ENCODE measurements around the gene STPG3. TPM values are rescaled to one million over a fixed set of nuclear protein-coding genes. Genes with fewer than 3 reads are reported as not detected.

The STPG3 gene
- total RNA-seq, 2 experiments from 2014 or later = not detected

- POLR2A ChIA-PET = no interaction called here
- CTCF ChIA-PET = interaction anchor here (0.6 kb wide), 2 partner anchors 10 to 16 kb away, joined by 5 to 6 read pairs; no protein-coding TSS in a partner anchor
Measured at GRCh38 chr9:137280474-137281344, 29.6 kb downstream of the STPG3 start.

GRCh38 chr9:137281345-137282116 lies 30.4 kb downstream of the STPG3 start:
- ChIA-PET CTCF (interaction anchor here (0.6 kb wide), 1 partner anchor 17 kb away, joined by 6 read pairs; no protein-coding TSS in a partner anchor), POLR2A (no interaction called here)

GRCh38 chr9:137286975-137287383 lies 35.9 kb downstream of the STPG3 start:
- ChIA-PET CTCF (interaction anchor here (1.2 kb wide), 1 partner anchor 10 kb away, joined by 4 read pairs; the partner anchor contains the start of gene TOR4A), POLR2A (interaction anchor here (0.6 kb wide), 1 partner anchor 29 kb away, joined by 7 read pairs; no protein-coding TSS in a partner anchor)

DNA sequence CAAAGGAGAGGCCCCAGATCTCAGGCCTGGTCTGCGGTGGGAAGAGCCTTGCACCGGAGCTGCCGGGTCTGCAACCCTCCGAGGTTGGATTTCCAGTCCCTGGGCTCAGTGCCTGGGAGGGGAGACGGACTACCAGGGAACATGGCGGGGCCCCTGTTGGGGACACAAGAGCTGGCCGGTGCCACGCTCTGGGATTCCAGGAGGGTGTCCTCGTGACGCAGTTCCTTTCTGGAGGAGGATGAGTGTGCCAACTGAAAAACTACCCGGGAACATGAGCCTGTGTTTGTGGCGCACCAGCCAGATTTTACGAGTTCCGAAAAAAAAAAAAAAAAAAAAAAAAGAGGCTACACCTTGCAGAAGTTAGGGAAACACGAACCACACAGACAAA lies 42.0 kb downstream of the STPG3 start:
- CTCF ChIA-PET = interaction anchor here (0.7 to 1.2 kb wide), 3 partner anchors 38 to 152 kb away, joined by 3 to 4 read pairs (median 3); partner anchors contain the start of gene NELFB
- POLR2A ChIA-PET = interaction anchor here (0.7 kb wide), 1 partner anchor 259 kb away, joined by 10 read pairs; no protein-coding TSS in a partner anchor

DNA sequence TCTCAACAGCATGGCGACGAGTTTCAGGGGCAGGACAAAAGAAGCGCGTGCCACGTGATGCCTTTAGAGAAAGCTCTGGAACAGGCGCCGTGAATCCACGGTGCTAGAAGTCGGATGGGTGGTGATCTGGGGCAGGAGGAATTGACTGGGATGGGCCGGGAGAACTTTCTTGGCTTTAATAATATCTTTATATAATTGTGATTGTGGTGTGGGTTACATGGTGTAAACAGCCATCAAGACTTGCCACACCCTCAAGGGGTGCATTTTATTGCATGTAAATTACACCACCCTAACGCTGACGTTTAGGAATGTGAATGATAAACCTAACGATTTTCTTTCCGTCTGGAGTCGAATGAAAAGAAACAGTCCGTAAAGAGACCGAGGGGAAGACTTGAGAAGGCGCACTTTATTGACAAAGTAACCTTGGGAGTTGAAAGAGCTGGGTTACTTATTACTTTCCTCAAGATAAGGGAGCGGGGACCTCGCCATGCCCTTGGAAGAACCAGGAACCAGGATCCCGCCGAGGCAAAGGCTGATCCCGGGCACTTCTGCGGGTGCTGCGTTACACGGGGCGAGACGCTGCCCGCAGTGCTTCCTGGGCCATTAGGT lies 42.5 kb downstream of the STPG3 start:
- POLR2A ChIA-PET = no interaction called here
- CTCF ChIA-PET = interaction anchor here (0.7 to 1.2 kb wide), 2 partner anchors 39 to 151 kb away, joined by 3 read pairs; partner anchors contain the start of gene NELFB

DNA sequence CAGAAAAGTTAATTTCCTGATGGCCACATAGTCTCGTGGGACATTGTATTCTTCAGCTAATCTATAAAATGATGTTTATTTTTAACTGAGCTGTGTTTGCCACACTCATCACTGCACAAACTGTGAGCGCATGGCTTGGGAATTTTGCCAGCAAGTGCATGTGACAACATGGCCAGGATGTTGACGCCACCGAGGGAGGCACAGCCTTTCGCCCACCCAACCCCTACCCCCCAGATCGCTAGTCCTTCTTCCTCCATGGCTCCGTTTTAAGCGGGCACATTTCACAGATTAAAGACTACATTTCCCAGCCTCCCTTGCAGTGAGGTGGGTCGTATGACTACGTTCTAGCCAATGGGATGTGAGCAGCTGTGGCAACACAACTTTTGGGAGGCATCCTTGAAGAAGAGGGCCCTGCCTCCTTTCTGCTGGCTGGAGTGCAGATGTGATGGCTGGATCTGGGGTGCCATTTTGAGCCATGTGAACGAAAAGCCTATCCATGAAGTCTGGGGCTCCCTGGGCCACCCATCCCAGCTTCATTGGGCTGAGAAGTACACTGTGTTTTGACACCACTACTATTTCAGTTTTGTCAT lies 43.1 kb downstream of the STPG3 start:
- ChIA-PET CTCF (interaction anchor here (1.2 kb wide), 1 partner anchor 39 kb away, joined by 3 read pairs; the partner anchor contains the start of gene NELFB), POLR2A (no interaction called here)

GRCh38 chr9:137294681-137295237 lies 43.7 kb downstream of the STPG3 start:
- POLR2A ChIA-PET = no interaction called here

DNA sequence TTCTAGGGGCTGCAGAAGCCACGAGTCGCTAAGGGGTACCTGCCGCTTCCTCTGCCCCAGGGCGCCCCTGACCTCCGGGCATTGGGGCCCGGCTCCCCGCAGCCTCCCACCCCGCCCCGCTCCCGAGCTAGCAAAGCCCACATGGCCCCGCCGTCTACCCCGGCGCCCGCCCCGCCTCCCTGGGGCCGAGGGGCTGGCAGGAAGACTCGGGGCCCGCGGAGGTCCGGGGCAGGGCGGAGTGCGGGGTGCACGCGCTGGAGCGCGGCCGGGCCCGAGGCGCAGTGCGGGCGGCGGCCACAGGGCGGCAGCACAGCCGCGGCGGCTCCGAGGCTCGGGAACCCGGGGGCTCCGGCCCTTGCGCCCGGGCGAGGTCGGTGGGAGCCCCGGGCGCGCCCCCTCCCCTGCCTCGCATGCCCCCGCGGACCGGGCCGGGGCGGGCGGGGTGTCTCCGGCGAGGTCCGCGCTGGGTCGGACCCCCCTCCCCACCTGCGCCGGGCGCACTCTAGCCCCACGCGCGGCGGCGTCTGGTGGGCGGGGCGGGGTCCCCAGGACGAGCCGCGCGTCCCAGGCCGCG lies 44.2 kb downstream of the STPG3 start:
- POLR2A ChIA-PET = interaction anchor here (0.6 kb wide), 1 partner anchor 120 kb away, joined by 8 read pairs; no protein-coding TSS in a partner anchor
- CTCF ChIA-PET = no interaction called here

More at GRCh38 chr9:137294681-137295237, 43.7 kb downstream of the STPG3 start:
- CTCF ChIA-PET = no interaction called here

DNA sequence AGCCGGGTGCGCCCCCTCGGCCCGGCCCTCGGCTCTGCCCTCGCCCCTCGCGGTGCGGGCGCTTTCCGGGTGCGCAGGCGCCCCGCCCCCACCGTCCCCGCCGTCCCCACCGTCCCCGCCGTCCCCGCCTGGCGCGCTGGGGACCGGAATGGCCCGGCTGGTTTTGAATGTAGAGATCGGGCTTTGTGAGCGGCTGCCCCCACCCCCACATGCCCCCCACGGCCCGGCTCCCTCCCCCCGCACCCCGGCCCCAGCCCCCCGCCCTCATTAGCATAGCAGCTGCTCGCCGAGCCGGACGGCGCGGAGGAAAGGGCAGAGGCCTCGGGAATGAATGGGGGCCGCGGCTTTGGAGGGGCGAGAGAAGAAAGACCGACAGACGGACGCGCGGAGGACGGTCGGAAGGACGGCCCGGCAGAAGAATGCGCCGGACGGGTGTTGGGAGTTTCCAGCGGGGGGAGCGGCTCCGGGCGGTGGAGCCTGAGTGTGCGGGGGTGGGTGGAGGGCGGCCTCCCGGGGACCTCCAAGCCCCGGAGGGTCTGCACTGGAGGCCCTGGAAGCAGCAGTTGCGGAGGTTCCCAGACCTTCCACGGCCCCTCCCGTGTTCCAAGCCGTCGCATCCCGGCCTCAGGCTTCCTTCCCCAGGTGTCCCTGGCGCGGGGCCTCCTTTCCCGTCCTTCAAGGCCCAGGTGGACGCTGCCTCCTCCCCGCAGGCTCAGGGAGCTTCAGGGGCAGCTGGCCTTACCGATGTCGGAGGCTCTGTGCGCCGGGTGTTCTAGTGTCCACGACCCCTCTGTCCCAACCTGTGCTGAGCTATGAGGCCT lies 45.0 kb downstream of the STPG3 start:
- ChIA-PET POLR2A (interaction anchor here (0.6 kb wide), 1 partner anchor 119 kb away, joined by 8 read pairs; no protein-coding TSS in a partner anchor), CTCF (interaction anchor here (0.9 kb wide), 1 partner anchor 28 kb away, joined by 3 read pairs; no protein-coding TSS in a partner anchor)

DNA sequence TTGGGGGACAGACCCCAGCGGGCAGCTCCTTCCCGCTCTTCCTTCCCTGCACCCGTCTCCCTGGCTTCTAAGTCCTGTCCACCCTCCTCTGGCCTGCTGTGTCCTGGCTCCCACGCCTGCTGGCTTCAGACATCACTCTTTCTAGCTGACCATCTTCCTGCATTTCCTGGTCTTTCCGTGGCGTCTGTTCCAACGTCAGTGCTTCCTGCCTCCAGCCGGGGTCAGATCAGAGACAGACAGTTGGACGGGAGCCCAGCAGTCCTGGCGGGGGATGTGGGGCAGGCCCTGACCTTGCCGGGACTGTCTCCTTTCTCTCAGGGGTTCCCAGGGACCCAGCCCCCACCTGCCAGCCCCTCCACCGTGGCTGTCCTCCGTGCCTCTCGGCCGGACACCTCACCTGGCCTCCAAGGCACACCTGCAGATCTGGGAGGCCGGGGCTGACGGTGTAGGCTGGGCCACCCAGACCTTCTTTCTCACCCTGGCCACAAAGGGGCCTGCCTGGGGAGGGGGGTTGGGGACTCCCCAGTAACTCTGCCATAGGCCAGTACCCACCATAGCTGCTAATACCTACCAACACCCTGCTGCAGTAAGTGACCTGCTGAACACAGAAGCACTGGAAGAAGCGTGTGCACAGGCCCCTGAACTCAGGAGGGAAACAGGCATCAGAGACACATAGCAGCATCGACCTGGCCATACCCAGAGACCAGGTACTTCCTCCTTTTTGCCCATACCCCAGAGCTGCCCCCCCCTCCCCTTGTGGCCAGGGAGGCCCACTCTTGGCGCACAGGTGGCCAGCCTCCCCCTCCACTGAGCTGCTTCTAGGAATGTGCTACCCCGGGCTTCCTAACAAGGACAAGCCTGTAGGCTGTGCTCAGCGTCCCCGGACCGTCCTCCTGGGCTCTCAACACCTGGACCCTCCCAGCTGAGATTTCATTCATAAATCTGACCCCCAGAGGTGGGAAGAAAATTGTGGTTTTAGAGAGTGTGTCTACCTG lies 45.9 kb downstream of the STPG3 start:
- ChIA-PET POLR2A (interaction anchor here (0.6 kb wide), 1 partner anchor 13 kb away, joined by 5 read pairs; no protein-coding TSS in a partner anchor), CTCF (interaction anchor here (0.9 to 1.6 kb wide), 2 partner anchors 28 to 111 kb away, joined by 3 to 4 read pairs; no protein-coding TSS in a partner anchor)

DNA sequence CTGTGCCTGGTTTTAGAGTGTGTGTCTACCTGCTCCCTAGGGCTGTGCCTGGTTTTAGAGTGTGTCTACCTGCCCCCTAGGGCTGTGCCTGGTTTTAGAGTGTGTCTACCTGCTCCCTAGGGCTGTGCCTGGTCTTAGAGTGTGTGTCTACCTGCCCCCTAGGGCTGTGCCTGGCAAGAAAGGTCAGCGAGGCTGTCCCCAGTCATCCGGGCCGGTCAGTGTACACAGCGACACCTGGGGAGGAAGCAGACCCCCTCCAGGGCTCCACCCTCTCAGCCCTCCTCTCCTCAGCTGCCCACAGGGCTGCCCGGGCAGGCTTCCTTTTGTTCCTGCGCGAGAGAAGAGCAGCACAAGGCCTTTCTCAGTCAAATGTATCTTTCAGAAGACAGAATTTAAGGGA lies 46.9 kb downstream of the STPG3 start:
- ChIA-PET POLR2A (no interaction called here), CTCF (interaction anchor here (1.3 to 1.6 kb wide), 2 partner anchors 61 to 110 kb away, joined by 3 to 4 read pairs; no protein-coding TSS in a partner anchor)

DNA sequence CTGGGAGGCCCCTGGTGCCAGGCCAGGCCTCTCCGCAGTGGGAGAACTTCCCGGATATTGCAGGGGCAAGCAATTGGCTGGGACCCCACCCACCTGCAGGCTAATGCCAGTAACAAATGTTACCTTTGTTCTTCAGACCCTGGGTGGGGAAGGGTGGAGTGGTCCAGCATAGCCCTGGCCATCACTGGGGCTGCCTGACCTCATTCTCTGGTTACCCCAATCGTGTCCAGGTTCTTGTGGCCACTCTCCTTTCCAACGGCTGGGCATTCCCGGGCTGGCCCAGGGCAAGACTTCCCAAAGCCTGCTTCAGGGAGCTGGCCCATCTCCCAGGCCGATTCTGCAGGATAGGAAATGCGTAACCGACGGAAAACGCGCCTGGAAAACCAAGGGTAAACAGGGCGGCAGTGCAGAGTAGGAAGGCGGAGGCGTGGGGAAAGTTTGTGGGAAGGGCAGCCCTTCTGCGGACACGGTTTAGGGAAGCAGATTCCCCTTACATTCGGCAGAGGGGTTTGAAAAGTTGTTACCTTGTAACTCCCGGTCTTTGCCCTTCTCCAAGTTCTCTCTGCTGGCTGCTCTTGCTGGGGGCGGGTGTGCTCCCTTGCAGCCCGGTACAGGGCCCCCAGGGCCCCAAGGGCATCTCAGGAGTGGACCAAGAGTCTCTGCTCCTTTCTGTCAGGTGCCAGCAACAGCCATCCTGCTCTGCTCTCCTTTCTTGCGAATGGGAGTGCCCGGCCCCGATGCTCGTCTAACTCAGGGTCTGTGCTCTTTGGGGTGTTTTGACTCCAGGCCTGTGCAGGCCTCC lies 47.5 kb downstream of the STPG3 start:
- ChIA-PET POLR2A (no interaction called here), CTCF (interaction anchor here (1.3 kb wide), 1 partner anchor 62 kb away, joined by 3 read pairs; no protein-coding TSS in a partner anchor)

- POLR2A ChIA-PET = no interaction called here
- CTCF ChIA-PET = interaction anchor here (1.3 kb wide), 1 partner anchor 63 kb away, joined by 3 read pairs; no protein-coding TSS in a partner anchor
Measured at GRCh38 chr9:137299203-137299565, 48.1 kb downstream of the STPG3 start.

- POLR2A ChIA-PET = no interaction called here
- CTCF ChIA-PET = no interaction called here
Measured at GRCh38 chr9:137299938-137300337, 48.9 kb downstream of the STPG3 start.

- ChIA-PET POLR2A (no interaction called here), CTCF (no interaction called here)
Measured at GRCh38 chr9:137300567-137301080, 49.5 kb downstream of the STPG3 start.
